ENCODE data around the gene MSL2.
"Not testable (repeated sequence)": the region's sequence is repeated elsewhere in the genome, so short reads cannot be mapped to it uniquely, and the experiment has no call there.

The MSL2 gene

DNA sequence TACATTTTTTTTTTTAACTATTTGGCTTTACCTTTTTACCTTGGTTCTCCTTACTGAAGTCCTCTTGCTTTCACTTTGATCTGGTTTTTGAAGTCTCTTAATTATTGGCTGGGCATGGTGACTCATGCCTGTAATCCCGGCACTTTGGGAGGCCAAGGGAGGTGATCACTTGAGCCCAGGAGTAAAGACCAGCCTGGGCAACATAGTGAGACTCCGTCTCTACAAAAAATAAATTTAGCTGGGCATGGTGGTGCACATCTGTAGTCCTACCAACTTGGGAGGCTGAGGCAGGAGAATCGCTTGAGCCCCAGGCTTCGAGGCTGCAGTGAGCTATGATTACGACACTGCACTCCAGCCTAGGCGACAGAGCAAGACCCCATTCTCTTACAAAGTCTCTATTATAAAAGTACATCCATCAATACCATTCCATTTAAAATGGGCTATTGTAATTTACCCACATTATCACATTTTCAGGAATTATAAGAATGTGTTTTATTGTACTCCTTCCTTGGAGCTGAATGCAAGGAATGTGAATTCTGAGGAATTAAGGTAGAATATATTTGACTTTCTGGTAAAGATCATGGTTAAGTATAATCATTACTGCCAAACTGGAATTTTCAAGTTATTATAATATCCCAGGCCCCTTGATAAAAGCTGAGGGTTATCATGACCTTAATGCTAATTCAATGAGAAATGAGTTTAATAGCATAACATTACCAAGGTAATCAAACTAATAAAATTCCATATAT is 49.0 kb downstream of the MSL2 start:
- no peak for DNase-seq (ENCODE audit: low read depth in 2 of 2)

DNA sequence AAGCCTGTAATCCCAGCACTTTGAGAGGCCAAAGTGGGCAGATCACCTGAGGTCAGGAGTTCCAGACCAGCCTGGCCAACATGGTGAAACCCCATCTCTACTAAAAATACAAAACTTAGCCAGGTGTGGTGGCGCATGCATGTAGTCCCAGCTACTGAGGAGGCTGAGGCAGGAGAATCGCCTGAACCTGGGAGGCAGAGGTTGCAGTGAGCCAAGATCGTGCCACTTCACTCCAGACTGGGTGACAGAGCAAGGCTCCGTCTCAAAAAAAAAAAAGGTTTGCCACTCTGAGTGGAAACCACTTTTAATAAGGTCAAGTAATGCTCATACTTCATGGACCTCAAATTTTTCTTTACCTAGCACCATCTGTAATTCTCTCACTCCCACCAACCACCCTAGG is 51.7 kb downstream of the MSL2 start:
- DNase-seq (ENCODE audit: low read depth in 2 of 2), result not testable (repeated sequence)

DNA sequence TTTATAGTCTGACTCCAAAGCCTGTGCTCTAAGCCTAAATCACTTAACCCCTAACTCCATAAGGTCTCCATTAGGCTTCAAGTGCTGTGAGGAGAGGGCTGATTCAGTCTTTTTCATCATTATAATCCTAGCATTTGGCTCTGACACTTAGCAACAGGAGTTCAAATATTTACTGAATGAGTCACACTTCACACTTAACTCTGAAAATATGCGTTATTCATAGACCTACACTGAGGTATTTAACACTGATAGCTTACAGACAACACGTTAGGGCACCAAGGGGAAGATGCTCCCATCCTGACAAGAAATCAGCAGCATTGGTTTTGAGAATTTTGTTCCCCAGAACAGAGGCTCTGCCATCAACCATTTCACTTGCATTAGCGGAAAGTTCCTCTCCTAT is 53.5 kb downstream of the MSL2 start:
- no peak for DNase-seq (ENCODE audit: low read depth in 2 of 2)

DNA sequence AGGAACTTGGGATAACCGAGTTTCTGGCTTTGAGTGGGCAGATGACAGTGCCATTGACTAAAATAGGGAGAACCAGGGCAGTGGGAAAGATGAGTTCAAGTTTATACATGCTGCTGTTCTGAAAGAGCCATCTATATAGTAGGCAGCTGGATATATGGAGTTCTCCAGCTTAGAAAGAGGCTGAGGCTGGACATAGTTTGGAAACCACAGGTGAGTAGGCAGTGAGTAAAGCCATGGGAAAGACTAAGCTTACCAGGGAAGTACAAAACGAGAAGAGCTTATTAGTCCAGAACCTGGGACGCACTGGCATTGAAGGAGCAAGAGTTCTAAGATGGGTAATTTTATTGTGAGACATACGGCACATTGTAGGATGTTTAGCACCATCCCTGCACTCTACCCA is 54.2 kb downstream of the MSL2 start:
- DNase-seq (ENCODE audit: low read depth in 2 of 2), result no peak

DNA sequence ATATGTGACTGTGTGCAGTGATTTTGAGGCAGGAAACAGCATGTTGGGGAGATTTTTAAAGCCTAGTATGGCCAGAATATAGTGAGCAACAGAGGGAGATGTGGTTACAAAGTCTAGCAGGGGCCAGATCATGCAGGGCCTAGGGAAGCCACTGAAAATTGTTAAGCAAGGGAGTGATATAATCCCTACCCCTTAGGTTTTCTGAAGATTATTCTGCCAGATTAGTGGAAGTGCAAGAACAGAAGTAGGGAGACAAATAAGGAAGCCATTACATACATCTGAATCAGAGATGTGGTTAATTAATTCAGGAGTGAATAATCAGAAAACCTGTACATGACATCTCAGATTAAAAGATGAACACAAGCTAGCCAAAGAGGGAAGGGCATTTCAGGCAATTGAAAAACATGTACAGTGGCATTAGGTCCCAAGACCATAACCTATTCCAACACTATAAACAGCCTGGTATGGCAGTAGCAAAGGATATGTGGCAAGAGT is 54.8 kb downstream of the MSL2 start:
- no peak for DNase-seq (ENCODE audit: low read depth in 2 of 2)

DNA sequence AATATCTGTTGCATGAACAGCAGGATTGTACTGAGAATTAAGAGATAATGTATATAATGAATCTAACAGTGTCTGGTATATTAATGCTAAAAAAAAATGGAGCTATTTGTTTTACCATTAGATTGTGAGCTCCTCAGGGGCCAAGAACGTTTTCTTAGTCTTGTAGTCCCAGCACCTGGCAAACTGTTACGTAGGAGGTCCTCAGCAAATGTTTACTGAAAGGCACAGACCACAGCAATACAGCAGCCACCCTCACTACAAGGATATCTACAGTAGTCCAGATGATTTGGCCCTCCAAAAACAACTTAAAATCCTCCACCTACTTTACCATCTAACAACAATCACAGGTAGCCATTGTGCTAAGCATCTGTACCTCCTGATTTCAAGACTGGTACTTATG is 59.7 kb downstream of the MSL2 start:
- no peak for DNase-seq (ENCODE audit: low read depth in 2 of 2)

DNA sequence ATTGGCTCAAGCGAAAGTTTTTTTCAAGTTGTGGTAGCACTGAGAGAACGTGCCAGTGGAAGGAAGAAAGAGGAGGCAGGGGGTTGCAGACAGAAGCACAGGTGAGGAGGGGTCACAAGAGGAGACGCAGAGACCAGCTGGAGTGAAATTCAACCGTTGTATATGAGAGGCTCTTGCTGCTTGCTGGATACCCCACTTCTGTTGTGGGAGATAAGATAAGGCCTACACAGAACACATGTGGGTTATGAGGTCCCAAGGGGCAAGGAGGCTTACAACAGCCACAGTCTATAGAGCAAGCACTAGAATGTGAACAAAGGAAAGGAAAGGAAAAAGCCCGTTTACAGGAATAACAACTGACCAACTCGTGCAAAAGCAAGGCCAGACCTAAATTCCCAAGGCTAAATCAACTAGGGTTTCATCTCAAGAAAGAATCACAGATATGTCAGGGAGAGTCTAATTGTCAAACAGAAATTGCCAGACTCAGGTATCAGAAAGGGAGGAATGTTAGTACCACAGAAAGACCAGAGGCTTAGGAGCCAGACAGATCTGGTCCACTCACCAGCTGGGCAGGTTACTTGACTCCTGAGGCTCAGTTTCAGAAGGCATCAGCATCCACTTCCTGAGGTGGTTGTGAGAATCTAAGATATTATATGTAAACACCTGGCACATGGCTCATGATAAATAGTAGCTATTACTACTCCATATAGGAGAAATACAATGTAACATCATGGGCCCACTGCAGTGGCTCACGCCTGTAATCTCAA is 60.9 kb downstream of the MSL2 start:
- no peak for DNase-seq (ENCODE audit: low read depth in 2 of 2)

DNA sequence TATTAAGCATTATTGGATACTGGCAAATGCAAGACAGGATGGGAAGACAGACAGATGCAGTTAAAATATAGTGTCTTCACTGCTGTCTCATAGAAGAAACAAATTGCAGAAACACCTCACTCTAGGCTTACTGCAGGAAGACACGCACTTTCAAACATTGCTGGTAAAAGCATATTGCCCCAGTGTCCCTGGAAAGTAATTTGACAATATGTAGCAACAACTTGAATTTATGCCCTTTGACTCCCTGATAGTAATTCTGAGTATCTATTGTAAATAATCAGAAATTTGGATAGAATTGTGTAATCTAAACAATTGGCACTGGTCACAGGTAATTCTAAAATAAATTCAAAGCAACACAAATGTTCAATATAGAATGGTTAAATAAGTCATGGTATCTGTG is 62.0 kb downstream of the MSL2 start:
- no peak for DNase-seq (ENCODE audit: low read depth in 2 of 2)

DNA sequence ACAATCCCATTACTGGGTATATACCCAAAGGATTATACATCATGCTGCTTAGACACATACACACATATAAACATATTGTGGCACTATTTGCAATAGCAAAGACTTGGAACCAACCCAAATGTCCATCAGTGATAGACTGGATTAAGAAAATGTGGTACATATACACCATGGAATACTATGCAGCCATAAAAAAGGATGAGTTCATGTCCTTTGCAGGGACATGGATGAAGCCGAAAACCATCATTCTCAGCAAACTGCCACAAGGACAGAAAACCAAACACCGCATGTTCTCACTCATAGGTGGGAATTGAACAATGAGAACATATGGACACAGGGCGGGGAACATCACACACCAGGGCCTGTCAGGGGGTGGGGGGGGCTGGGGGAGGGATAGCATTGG is 64.5 kb downstream of the MSL2 start:
- not testable (repeated sequence) for DNase-seq (ENCODE audit: low read depth in 2 of 2)

DNA sequence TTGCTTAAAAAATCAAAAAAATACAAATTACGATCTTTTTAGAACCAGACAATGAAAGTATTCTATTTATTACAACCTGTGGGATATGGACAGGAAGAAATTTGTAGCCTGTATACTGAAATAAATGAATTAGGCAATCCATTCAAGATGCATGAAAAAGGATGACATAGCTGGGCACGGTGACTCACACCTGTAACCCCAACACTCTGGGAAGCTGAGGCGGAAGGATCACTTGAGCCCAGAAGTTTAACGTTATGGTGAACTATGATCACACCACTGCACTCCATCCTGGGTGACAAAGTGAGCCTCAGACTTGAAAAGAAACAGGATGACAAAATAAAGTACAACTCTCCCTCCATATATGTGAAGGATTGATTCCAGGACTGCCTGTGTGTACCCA is 74.1 kb downstream of the MSL2 start:
- DNase-seq (ENCODE audit: low read depth in 2 of 2), result no peak

DNA sequence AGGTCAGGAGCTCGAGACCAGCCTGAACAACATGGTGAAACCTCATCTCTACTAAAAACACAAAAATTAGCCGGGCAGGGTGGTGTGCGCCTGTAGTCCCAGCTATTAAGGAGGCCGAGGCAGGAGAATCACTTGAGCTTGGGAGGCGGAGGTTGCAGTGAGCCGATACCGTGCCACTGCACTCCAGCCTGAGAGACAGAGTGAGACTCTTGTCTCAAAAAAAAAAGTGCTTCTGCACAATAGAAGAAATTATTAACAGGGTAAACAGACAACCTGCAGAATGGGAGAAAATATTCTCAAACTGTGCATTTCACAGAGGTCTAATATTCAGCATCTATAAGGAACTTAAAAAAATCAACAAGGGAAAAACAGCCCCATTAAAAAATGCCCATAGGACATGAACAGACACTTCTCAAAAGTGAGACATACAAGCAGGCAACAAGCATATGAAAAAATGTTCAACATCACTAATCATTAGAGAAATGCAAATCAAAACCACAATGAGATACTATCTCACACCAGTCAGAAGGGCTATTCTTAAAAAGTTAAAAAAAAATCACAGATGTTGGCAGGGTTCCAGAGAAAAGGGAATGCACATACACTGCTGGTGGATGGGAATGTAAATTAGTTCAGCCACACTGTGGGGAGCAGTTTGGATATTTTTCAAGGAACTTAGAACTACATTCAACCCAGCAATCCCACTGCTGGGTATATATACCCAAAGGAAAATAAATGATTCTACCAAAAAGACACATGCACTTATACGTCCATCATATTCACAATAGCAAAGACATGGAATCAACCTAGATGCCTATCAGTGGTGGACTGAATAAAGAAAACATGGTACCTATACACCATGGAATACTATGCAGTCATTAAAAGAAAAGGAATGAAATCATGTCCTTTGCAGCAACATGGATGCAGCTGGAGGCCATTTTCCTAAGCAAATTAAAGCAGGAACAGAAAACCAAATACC is 75.5 kb downstream of the MSL2 start:
- DNase-seq (ENCODE audit: low read depth in 2 of 2), result no peak

DNA sequence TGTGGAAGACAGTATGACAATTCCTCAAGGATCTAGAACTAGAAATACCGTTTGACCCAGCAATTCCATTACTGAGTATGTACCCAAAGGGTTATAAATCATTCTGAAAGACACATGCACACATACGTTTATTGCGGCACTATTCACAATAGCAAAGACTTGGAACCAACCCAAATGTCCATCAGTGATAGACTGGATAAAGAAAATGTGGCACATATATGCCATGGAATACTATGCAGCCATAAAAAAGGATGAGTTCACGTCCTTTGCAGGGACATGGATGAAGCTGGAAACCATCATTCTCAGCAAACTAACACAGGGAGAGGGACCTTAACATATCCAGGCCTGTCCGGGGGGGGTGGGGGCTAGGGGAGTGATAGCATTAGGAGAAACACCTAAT is 76.4 kb downstream of the MSL2 start:
- DNase-seq (ENCODE audit: low read depth in 2 of 2), result not testable (repeated sequence)

DNA sequence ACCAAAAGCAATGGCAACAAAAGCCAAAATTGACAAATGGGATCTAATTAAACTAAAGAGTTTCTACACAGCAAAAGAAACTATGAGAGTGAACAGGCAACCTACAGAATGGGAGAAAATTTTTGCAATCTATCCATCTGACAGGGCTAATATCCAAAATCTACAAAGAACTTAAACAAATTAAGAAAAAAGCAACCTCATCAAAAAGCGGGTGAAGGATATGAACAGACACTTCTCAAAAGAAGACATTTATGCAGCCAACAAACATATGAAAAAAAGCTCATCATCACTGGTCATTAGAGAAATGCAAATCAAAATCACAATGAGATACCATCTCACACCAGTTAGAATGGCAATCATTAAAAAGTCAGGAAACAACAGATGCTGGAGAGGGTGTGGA is 76.8 kb downstream of the MSL2 start:
- DNase-seq (ENCODE audit: low read depth in 2 of 2), result not testable (repeated sequence)

DNA sequence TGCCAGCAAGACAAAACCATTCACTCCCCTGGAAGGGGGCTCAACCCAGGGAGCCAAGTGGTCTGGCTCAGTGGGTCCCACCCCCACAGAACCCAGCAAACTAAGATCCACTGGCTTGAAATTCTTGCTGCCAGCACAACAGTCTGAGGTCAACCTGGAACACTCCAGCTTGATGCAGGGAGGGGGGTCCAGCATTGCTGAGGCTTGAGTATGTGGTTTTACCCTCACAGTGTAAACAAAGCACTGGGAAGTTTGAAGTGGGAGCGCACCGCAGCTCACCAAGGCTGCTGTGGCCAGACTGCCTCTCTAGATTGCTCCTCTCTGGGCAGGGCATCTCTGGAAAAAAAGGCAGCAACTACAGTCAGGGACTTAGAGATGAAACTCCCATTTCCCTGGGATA is 81.7 kb downstream of the MSL2 start:
- DNase-seq (ENCODE audit: low read depth in 2 of 2), result no peak

DNA sequence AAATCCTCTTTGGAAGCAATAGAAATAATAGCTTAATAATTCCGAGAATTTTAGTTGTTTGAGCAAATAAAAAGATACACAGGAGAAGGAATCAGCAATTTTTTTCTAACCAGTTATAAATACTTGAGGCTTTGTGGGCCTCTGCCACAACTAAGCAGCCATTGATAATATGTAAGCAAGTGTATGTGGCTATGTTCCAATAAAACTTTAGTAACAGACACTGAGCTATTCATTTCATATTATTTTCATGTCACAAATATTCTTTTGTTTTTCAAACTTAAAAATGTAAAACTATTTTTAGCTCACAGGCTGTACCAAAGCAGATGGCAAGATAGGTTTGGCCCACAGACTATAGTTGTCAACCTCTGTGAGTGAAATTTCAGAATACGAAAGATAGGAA is 85.7 kb downstream of the MSL2 start:
- no peak for DNase-seq (ENCODE audit: low read depth in 2 of 2)

DNA sequence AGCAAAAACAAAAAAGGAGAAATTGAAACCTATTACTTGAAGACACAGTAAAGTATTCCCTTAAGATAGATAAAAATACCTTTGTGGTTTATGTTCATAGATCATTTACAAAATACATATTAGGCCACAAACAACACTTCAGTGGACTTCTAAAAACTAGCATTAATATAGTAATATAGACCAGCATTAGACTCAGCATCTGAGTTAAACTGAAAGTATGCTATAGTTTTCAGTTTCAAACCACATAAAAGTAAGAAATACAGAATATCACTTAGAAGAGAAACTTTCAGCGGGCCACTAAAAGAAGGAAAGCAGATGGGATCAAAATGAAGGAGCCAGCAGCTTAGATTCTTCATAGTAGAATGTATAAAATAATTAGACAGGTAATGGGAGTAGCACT is 86.6 kb downstream of the MSL2 start:
- DNase-seq (ENCODE audit: low read depth in 2 of 2), result no peak

DNA sequence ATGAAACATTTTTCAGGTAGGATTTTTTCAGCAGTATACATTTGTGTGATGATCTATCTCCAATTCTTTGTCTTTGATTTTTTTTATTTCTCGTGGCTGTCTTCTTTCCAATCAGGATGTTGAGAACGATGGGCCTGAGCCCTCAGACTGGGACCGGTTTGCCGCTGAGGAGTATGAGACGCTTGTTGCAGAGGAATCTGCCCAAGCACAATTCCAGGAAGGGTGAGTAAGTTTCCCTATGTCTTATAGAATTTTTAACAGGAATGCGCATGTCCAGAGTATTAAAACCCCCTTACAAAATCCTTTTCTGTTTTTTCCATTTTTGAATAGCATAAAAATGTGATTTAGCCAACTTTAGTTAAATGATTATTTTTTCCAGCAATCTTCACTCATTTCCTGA is 90.0 kb downstream of the MSL2 start:
- no peak for DNase-seq (ENCODE audit: low read depth in 2 of 2)

DNA sequence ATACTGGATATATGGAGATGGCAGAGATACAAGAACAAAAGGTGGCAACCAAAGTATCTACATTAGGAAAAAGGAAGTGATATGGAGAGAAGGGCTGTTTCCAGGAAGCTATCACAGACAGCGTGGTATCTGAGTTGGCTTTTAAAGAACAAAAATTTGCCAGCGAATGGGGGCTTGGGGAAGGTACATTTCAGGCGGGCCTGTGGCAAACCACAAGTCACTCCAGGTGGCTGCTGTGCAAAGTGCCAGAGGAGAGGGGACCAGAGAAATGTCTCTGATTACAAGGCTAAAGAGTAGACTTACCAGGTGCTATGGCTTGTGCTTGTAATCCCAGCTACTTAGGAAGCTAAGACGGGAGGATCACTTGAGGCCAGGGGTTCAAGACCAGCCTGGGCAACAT is 91.1 kb downstream of the MSL2 start:
- no peak for DNase-seq (ENCODE audit: low read depth in 2 of 2)
